Ovary (tissue), 10 donors: ENCODE data around the gene MBTPS2. TPM values are rescaled to one million over a fixed set of nuclear protein-coding genes. Genes with fewer than 3 reads are reported as not detected.

ENCODE experiments used
- DNase-seq, 5 donors: peaks; one replicate each; pipeline ENCODE4 v3.0.0-alpha.2; 2019 to 2020
- H3K27ac ChIP-seq, 2 donors: fragments of 200-600 bp; one replicate each; pipeline versions ENCODE4 v1.5.1 to v1.8.0; 2019 to 2022
- H3K27me3 ChIP-seq: fragments of 200-600 bp; one replicate; pipeline ENCODE4 v1.8.0; 2022
- H3K36me3 ChIP-seq: fragments of 200-600 bp; sonication (generic); one replicate; pipeline ENCODE4 v1.5.1; 2019
- H3K4me1 ChIP-seq: one replicate; pipeline ENCODE4 v1.8.1; 2013; ENCODE audit warnings: mild to moderate bottlenecking, moderate library complexity; ENCODE audit not compliant: insufficient read depth
- H3K4me3 ChIP-seq: fragments of 200-600 bp; sonication (generic); one replicate; pipeline ENCODE4 v1.5.1; 2017
- H3K9me3 ChIP-seq, 2 donors: fragments of 200-600 bp in 1 of 2; sonication (generic) in 1 of 2; one replicate each; pipeline versions ENCODE4 v1.5.1 to v1.8.1; 2013 to 2019; ENCODE audit warnings: mild to moderate bottlenecking in 1 of 2, moderate library complexity in 1 of 2
- EP300 ChIP-seq: sonication (generic); formaldehyde crosslinking; IDR thresholded peaks from one replicate; pipeline ENCODE4 v1.6.1; 2017; ENCODE audit warnings: antibody characterized with exemption
- POLR2A ChIP-seq: fragments of 450-650 bp; IDR thresholded peaks from one replicate; pipeline ENCODE4 v1.6.1; 2017; ENCODE audit warnings: antibody characterized with exemption, mild to moderate bottlenecking, moderate library complexity
- WGBS, 3 donors: extraction: QIAGEN DNeasy Blood & Tissue Kit in 1 of 3; methylation state at CpG; one replicate each; pipeline versions ENCODE4 v1.1.5 to v1.1.7; 2013 to 2017; 5-methylcytosine and 5-hydroxymethylcytosine counted together
- intact Hi-C, 4 donors: fragments of 100-400 bp; cut with DNase I; formaldehyde crosslinking; loops; one replicate each; pipeline versions ENCODE4 v1.11.0 to v1.15.1; 2022 to 2023
- long read RNA-seq, 3 donors: library from polyadenylated mRNA in 2 of 3; unstranded in 2 of 3; transcript quantifications; one replicate each; pipeline ENCODE4 v2.0.0 and lab custom pipeline, GENCODE V29; 2021 to 2026
- polyA plus RNA-seq, 2 donors: library from polyadenylated mRNA; stranded (reverse); fragments of 200-250 nt in 1 of 2; fragments of 350-450 nt in 1 of 2; fragmentation: Illumina TruSeq in 1 of 2; extraction: RNeasy Lipid Tissue Mini Kit (QIAGEN cat#74804) in 1 of 2; gene quantifications; one replicate each; pipeline ENCODE4 v1.2.3, GENCODE V29; 2013 to 2014
- total RNA-seq, 7 donors: library from RNA; depleted of rRNA in 2 of 7; stranded (reverse); fragments of >200 nt in 2 of 7; fragmentation: NEBNext Ultra II Directional in 3 of 7; extraction: Animal tissue kit (Norgen Biotek cat#: 25700) in 3 of 7; gene quantifications; one replicate each; pipeline versions ENCODE4 v1.1.0 to v1.2.4, GENCODE V29; 2016 to 2023
- TF ChIP-seq, protein P1 (sequence below), 3 donors: fragments of 450-650 bp in 2 of 3; fragments of 200-600 bp in 1 of 3; IDR thresholded peaks; one replicate each; pipeline versions ENCODE4 v1.5.1 to v1.8.0; 2016 to 2022; ENCODE audit warnings: antibody characterized with exemption in 3 of 3, mild to moderate bottlenecking in 1 of 3
- donor health status: DM: no; HTN: no; CAD: no; lungs with moderate emphysema.
- donor health status: DM: no; HTN: no; CAD: no.
- donor health status: Bipolar disorder and iron deficiency.
- donor health status: DM: yes; HTN: yes; CAD: no.
- donor health status: DM: no; HTN: no; CAD: no.
- donor health status: DM: yes; HTN: yes; CAD: no.

Gene MBTPS2
- 10 to 100 TPM in 6 of 7 donors, 1 to 10 TPM in 1; 9.7 to 18.7 (median 15.6) TPM for total RNA-seq
- 10 to 100 TPM in 1 of 2 donors, 1 to 10 TPM in 1; 8.3 to 12.6 TPM for polyA plus RNA-seq
- long read RNA-seq, donor 1, full-length matches to known transcripts = 10 of 28 reads
- long read RNA-seq, donor 1, partial matches to known transcripts = 11 of 28 reads
- long read RNA-seq, donor 1, other reads (novel, unspliced or antisense) = 7 of 28 reads
- long read RNA-seq, donor 2, full-length matches to known transcripts = 11 of 17 reads
- long read RNA-seq, donor 2, partial matches to known transcripts = 6 of 17 reads
- long read RNA-seq, donor 2, other reads (novel, unspliced or antisense) = 0 of 17 reads
- long read RNA-seq, donor 3, full-length matches to known transcripts = 54 of 61 reads
- long read RNA-seq, donor 3, partial matches to known transcripts = 2 of 61 reads
- long read RNA-seq, donor 3, other reads (novel, unspliced or antisense) = 5 of 61 reads

DNA sequence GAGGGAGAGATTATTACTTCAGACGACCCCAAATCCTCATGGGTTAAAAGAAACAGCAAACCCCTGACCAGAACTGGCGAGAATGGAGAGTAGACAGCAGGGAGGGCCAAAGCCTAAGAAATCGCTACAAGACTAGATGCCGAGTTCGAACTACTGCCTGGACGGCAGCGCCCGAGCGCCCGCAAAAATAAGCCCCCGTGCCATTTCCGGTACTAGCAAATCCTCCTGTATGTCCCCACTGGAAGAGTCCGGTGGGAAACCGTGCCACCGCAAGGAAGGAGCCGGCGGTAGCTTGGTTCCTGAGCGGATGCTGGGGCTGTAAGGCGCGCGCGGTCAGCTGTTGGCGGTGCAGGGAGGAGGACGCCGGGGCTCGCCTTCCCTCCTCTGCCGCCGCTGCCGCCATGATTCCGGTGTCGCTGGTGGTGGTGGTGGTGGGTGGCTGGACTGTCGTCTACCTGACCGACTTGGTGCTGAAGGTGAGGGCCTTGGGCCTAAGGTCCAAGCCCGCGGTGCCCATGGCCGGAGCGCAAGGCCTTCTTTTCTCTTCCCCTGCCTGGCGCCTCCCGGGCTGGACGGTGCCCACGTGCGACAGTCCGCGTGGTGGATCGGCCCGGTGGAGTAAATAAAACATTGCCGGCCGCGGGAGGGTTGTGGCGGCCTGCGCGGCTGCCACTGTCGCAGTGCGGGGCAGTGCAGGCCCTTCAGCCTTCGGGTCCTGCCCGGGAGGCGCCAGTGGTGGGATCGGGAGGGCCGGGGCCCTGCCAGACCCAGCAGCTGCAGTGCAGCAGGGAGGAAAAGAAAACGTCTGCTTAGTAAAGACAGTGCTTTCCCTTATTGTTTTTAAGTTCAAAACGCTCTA is at the start of gene MBTPS2:
Gene MBTPS2, plus strand, starts transcription at position 284 of the 859 bp plus-strand sequence. Its CDS starts 118 bp downstream, at position 402.
- intact Hi-C loops = no loop called here
- WGBS, 3 donors = 27 to 35% (median 34%) methylated on average over 61 of the region's 61 CpGs
- H3K27me3 ChIP-seq = no peaks in the 10 kb centered on the region

DNA sequence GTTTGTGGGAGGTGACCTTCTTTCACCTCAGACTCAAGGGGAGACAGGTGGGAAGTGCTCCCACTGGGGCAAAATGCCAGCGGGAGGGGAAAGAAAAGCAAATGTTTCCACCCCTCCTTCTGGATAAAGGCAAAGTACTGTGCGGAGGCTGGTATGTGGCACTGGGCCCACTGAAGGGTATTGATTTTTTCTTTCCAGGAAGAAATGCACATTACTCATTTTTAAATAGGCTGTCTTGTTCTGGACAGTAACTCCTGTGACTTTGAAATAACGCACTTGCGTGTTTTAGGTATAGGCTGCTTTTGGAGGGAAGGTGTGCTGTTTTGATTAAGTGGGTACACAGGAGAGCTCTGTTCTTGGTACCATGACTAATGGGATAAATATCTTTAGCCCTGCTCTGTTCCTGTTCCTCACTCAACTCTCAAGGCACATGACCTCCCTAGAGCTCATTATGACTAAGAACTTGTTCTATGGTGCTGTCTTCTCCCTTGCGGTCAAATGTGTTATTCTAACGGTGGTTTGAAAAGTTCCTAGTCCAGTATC is 40.7 kb upstream of the MBTPS2 start:
- intact Hi-C loops = no loop called here
- WGBS, 3 donors = 70 to 75% (median 72%) methylated on average over 6 of the region's 6 CpGs

More for the DNA sequence above, at the start of gene MBTPS2:
- Histone ChIP-seq H3K36me3 (no peaks in the 10 kb centered on the region), H3K4me1 (no peaks in the 10 kb centered on the region), H3K27ac (peak within 1 kb of the TSS; percentile 36 to 58), H3K4me3 (peak within 1 kb of the TSS; percentile 49), H3K9me3 (no peaks in the 10 kb centered on the region)
- DNase-seq = peak; percentile 80 to 89 (median 87)
- TF ChIP-seq EP300 (no peak), POLR2A (peak; percentile 51)
- TF ChIP-seq, protein P1, sequence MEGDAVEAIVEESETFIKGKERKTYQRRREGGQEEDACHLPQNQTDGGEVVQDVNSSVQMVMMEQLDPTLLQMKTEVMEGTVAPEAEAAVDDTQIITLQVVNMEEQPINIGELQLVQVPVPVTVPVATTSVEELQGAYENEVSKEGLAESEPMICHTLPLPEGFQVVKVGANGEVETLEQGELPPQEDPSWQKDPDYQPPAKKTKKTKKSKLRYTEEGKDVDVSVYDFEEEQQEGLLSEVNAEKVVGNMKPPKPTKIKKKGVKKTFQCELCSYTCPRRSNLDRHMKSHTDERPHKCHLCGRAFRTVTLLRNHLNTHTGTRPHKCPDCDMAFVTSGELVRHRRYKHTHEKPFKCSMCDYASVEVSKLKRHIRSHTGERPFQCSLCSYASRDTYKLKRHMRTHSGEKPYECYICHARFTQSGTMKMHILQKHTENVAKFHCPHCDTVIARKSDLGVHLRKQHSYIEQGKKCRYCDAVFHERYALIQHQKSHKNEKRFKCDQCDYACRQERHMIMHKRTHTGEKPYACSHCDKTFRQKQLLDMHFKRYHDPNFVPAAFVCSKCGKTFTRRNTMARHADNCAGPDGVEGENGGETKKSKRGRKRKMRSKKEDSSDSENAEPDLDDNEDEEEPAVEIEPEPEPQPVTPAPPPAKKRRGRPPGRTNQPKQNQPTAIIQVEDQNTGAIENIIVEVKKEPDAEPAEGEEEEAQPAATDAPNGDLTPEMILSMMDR (IDR thresholded peaks at IDR 0.05) = peak in 1 of 3 donors; percentile 5

DNA sequence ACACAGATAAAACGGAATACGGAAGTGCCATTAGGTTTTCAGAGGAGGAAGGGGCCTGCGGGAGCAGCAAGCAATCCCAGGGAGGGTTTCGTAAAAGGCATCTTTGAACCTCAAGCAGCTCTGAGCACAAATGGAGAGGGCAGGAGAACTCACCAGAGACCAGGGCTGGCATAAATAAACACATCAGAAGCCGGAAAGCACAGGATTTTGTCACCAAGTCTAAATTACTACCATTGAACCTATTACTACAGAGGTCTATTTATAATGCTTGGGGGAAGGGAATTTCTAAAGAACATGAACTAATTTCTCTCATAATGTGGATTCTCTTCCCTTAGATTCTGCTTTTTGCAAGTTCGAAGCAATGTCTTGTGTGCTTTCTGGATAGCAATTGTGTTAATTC is 39.6 kb upstream of the MBTPS2 start:
- Histone ChIP-seq H3K27ac (no peak overlapping the region), H3K36me3 (no peaks in the 10 kb centered on the region), H3K9me3 (no peaks in the 10 kb centered on the region), H3K4me3 (no peak overlapping the region), H3K4me1 (no peaks in the 10 kb centered on the region), H3K27me3 (no peaks in the 10 kb centered on the region)
- TF ChIP-seq, protein P1 (IDR thresholded peaks at IDR 0.05) = no peak
- no peak for TF ChIP-seq POLR2A
- WGBS, 3 donors = 81 to 84% (median 82%) methylated on average over 6 of the region's 6 CpGs
- intact Hi-C loops = no loop called here
- DNase-seq = no peak

More for the DNA sequence above, 40.7 kb upstream of the MBTPS2 start:
- Histone ChIP-seq H3K36me3 (no peaks in the 10 kb centered on the region), H3K4me3 (no peak overlapping the region), H3K4me1 (no peaks in the 10 kb centered on the region), H3K27me3 (no peaks in the 10 kb centered on the region), H3K27ac (no peak overlapping the region), H3K9me3 (no peaks in the 10 kb centered on the region)
- DNase-seq = no peak
- no peak for TF ChIP-seq POLR2A
- TF ChIP-seq, protein P1 (IDR thresholded peaks at IDR 0.05) = no peak
- TF ChIP-seq EP300 = no peak

DNA sequence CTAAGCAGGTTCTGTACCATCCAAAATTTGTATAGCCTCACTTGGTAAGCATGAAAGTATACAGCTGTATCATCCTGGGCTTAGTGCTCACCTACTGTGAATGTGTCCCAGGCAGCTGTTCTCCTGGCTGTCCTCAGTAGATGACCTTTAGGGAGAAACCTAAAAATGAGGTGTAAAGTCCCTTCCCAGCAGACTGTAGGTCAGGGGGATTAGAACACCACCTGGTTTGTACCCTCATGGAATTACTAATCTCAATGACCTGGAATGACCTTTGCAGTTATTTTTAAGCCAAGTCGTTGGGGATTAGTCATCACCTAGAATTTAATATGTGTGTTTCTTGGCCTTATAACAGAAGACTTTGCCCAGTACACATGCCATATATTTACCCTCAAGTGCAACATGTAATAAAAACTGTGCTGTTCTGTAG is 39.1 kb upstream of the MBTPS2 start:
- H3K27me3 ChIP-seq = no peaks in the 10 kb centered on the region
- intact Hi-C loops = no loop called here
- TF ChIP-seq POLR2A (no peak), EP300 (no peak)
- TF ChIP-seq, protein P1 (IDR thresholded peaks at IDR 0.05) = no peak
- H3K36me3 ChIP-seq = no peaks in the 10 kb centered on the region
- no peaks in the 10 kb centered on the region for H3K4me1 ChIP-seq
- WGBS, 3 donors = 1 to 11% (median 3%) methylated on average over 1 of the region's 1 CpG
- H3K4me3 ChIP-seq = no peak overlapping the region
- DNase-seq = no peak
- no peak overlapping the region for H3K27ac ChIP-seq
- H3K9me3 ChIP-seq = no peaks in the 10 kb centered on the region
